Neural cell (in vitro differentiated cells): ENCODE results near the gene NRG3. TPM values are rescaled to one million over a fixed set of nuclear protein-coding genes. Genes with fewer than 3 reads are reported as not detected.

Experiments used
- H2AFZ ChIP-seq: fragments of 200-600, 300-800 bp; sonication (generic), shearing (Covaris generic); 2 replicates; pipeline ENCODE4 v1.6.0; 2014; ENCODE audit warnings: low read depth, mild to moderate bottlenecking, antibody characterized with exemption, low read length, moderate library complexity
- H3F3A ChIP-seq: fragments of 200-600 bp; shearing (Covaris generic); 2 replicates; pipeline ENCODE4 v1.6.1; 2016; ENCODE audit warnings: mild to moderate bottlenecking, moderate library complexity, mixed read lengths, antibody characterized with exemption, low read length; ENCODE audit not compliant: insufficient read depth, poor library complexity, severe bottlenecking
- H3K27ac ChIP-seq: fragments of 200-600, 300-800 bp; sonication (generic), shearing (Covaris generic); 2 replicates; pipeline ENCODE4 v1.5.1; 2014; ENCODE audit warnings: mild to moderate bottlenecking, low read length, moderate library complexity
- H3K27me3 ChIP-seq: fragments of 300-800, 200-600 bp; sonication (generic), shearing (Covaris generic); 2 replicates; pipeline ENCODE4 v1.6.0; 2014; ENCODE audit warnings: mild to moderate bottlenecking, low read depth, low read length, moderate library complexity; ENCODE audit not compliant: insufficient read depth
- H3K36me3 ChIP-seq: fragments of 300-800, 200-600 bp; sonication (generic), shearing (Covaris generic); 2 replicates; pipeline ENCODE4 v1.5.1; 2014; ENCODE audit warnings: mild to moderate bottlenecking, antibody characterized with exemption, low read length, moderate library complexity; ENCODE audit not compliant: insufficient read depth
- H3K4me2 ChIP-seq: fragments of 300-800, 200-600 bp; sonication (generic), shearing (Covaris generic); 2 replicates; pipeline ENCODE4 v1.6.0; 2014; ENCODE audit warnings: mild to moderate bottlenecking, low read length
- H3K4me3 ChIP-seq: fragments of 300-800, 200-600 bp; sonication (generic), shearing (Covaris generic); 2 replicates; pipeline ENCODE4 v1.5.1; 2014; ENCODE audit warnings: mild to moderate bottlenecking, low read length, moderate library complexity
- H3K79me2 ChIP-seq: fragments of 200-600 bp; shearing (Covaris generic); replicated peaks from 2 replicates; pipeline ENCODE4 v1.6.0; 2014; ENCODE audit warnings: mild to moderate bottlenecking, low read length, moderate library complexity; ENCODE audit not compliant: insufficient read depth
- H3K9ac ChIP-seq: fragments of 300-800, 200-600 bp; sonication (generic), shearing (Covaris generic); 2 replicates; pipeline ENCODE4 v1.6.1; 2016; ENCODE audit warnings: mild to moderate bottlenecking, low read length, mixed read lengths
- H3K9me2 ChIP-seq: fragments of 200-600 bp; shearing (Covaris generic); 2 replicates; pipeline ENCODE4 v1.6.1; 2016; ENCODE audit warnings: mild to moderate bottlenecking, low read length, mixed read lengths; ENCODE audit not compliant: insufficient read depth
- H3K9me3 ChIP-seq: fragments of 200-600, 300-800 bp; sonication (generic), shearing (Covaris generic); 2 replicates; pipeline ENCODE4 v1.6.1; 2016; ENCODE audit warnings: mild to moderate bottlenecking, mixed run types, low read length, moderate library complexity, mixed read lengths
- H4K20me1 ChIP-seq: fragments of 200-600 bp; shearing (Covaris generic); 2 replicates; pipeline ENCODE4 v1.6.1; 2016; ENCODE audit warnings: mild to moderate bottlenecking, mixed run types; ENCODE audit not compliant: insufficient read depth
- EP300 ChIP-seq: fragments of 450-650 bp; conservative IDR thresholded peaks from 2 replicates; pipeline ENCODE4 v1.6.1; 2014; ENCODE audit warnings: antibody characterized with exemption, mild to moderate bottlenecking, moderate library complexity; ENCODE audit not compliant: poor library complexity, severe bottlenecking
- EZH2 ChIP-seq: fragments of 200-600, 300-800 bp; shearing (Covaris generic), sonication (generic); IDR thresholded peaks from 2 replicates; pipeline ENCODE4 v1.6.1; 2014; ENCODE audit warnings: antibody characterized with exemption, low read length, borderline replicate concordance, mild to moderate bottlenecking; ENCODE audit not compliant: insufficient read depth, poor library complexity, severe bottlenecking
- MXI1 ChIP-seq: fragments of 450-650 bp; conservative IDR thresholded peaks from 2 replicates; pipeline ENCODE4 v1.6.1; 2014; ENCODE audit warnings: antibody characterized with exemption, mild to moderate bottlenecking; ENCODE audit not compliant: poor library complexity, severe bottlenecking
- POLR2AphosphoS5 ChIP-seq: IDR thresholded peaks from 2 replicates; pipeline ENCODE4 v1.6.1; 2012
- RAD21 ChIP-seq: fragments of 450-650 bp; conservative IDR thresholded peaks from 2 replicates; pipeline ENCODE4 v1.6.1; 2014; ENCODE audit warnings: antibody characterized with exemption, mild to moderate bottlenecking, moderate library complexity
- REST ChIP-seq: IDR thresholded peaks from 2 replicates; pipeline ENCODE4 v1.6.1; 2012; ENCODE audit warnings: borderline replicate concordance
- SMC3 ChIP-seq: fragments of 450-650 bp; conservative IDR thresholded peaks from 2 replicates; pipeline ENCODE4 v1.6.1; 2014; ENCODE audit warnings: antibody characterized with exemption, mild to moderate bottlenecking, moderate library complexity; ENCODE audit not compliant: poor library complexity
- TAF1 ChIP-seq: IDR thresholded peaks from 2 replicates; pipeline ENCODE4 v1.6.1; 2012; ENCODE audit warnings: low read depth
- polyA plus RNA-seq: library from polyadenylated mRNA; depleted of rRNA; stranded (reverse); fragments of >200 nt; gene quantifications from 2 replicates; pipeline ENCODE4 v1.2.3, GENCODE V29; 2014
- TF ChIP-seq, protein P1 (sequence below): fragments of 450-650 bp; IDR thresholded peaks from 2 replicates; pipeline ENCODE4 v1.5.1; 2014; ENCODE audit warnings: antibody characterized with exemption, mild to moderate bottlenecking, moderate library complexity; ENCODE audit not compliant: poor library complexity, severe bottlenecking

NRG3 gene
- polyA plus RNA-seq, 1 donor from 2014 or later: 14.0 TPM

DNA sequence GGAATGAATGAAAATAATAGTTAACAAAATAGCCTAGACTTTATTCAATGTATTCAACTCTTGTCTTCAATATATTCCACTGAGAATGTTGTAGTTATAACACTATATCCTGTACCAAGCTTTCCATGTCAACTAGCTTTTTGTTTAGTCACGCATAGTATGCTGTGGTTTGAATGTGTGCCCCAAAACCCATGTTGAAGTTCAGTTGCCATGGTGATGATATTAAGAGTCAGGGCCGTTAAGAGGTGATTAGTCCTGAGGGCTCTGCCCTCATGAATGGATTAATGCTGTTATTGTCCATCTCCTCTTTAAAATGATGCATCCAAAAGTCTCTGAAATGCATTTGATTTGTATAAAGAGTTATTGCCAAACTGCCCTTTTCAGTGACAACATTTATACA, 887.6 kb downstream of the NRG3 start:
- Histone ChIP-seq H3K27me3 (no peaks in the 10 kb centered on the region), H2AFZ (no peak overlapping the region), H3K36me3 (no peaks in the 10 kb centered on the region), H3K27ac (no peak overlapping the region), H3F3A (no peaks in the 10 kb centered on the region), H3K4me3 (no peak overlapping the region), H3K9ac (no peak overlapping the region), H3K4me2 (no peak overlapping the region), H3K9me2 (no peaks in the 10 kb centered on the region), H4K20me1 (no peaks in the 10 kb centered on the region), H3K9me3 (no peaks in the 10 kb centered on the region), H3K79me2 (no peaks in the 10 kb centered on the region)
- TF ChIP-seq SMC3: no peak
- TF ChIP-seq, protein P1, sequence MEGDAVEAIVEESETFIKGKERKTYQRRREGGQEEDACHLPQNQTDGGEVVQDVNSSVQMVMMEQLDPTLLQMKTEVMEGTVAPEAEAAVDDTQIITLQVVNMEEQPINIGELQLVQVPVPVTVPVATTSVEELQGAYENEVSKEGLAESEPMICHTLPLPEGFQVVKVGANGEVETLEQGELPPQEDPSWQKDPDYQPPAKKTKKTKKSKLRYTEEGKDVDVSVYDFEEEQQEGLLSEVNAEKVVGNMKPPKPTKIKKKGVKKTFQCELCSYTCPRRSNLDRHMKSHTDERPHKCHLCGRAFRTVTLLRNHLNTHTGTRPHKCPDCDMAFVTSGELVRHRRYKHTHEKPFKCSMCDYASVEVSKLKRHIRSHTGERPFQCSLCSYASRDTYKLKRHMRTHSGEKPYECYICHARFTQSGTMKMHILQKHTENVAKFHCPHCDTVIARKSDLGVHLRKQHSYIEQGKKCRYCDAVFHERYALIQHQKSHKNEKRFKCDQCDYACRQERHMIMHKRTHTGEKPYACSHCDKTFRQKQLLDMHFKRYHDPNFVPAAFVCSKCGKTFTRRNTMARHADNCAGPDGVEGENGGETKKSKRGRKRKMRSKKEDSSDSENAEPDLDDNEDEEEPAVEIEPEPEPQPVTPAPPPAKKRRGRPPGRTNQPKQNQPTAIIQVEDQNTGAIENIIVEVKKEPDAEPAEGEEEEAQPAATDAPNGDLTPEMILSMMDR: no peak
- TF ChIP-seq EP300: no peak
- TF ChIP-seq EZH2: no peak
- no peak for TF ChIP-seq TAF1
- TF ChIP-seq MXI1: no peak
- no peak for TF ChIP-seq POLR2AphosphoS5
- TF ChIP-seq REST: no peak
- no peak for TF ChIP-seq RAD21

- Histone ChIP-seq H2AFZ (no peak overlapping the region), H3K4me3 (no peak overlapping the region), H3K27me3 (no peaks in the 10 kb centered on the region), H3K4me2 (no peak overlapping the region), H3K9me2 (no peaks in the 10 kb centered on the region), H3K9ac (no peak overlapping the region), H3K79me2 (no peaks in the 10 kb centered on the region), H3F3A (no peaks in the 10 kb centered on the region), H3K9me3 (no peaks in the 10 kb centered on the region), H3K27ac (no peak overlapping the region), H4K20me1 (no peaks in the 10 kb centered on the region), H3K36me3 (no peaks in the 10 kb centered on the region)
- TF ChIP-seq REST (no peak), POLR2AphosphoS5 (no peak)
These were observed 893.0 kb downstream of the NRG3 start for GRCh38 chr10:82768040-82768439.
